Activated gamma-delta T cell (primary cell): ENCODE results near the gene TTC7B.

Experiments
- DNase-seq: peaks from one replicate; lab custom pipeline; 2025; lab: John Stamatoyannopoulos, UW

The TTC7B gene

GRCh38 chr14:90545966-90546751, 270.1 kb downstream of the TTC7B start:
- no peak for DNase-seq

- DNase-seq = no peak
Measured at GRCh38 chr14:90545382-90545781, 270.8 kb downstream of the TTC7B start.

GRCh38 chr14:90544971-90545370, 271.3 kb downstream of the TTC7B start:
- DNase-seq = no peak

GRCh38 chr14:90544566-90544965, 271.7 kb downstream of the TTC7B start:
- no peak for DNase-seq

GRCh38 chr14:90543876-90544275, 272.4 kb downstream of the TTC7B start:
- no peak for DNase-seq

- no peak for DNase-seq
Measured at GRCh38 chr14:90541076-90541634, 275.1 kb downstream of the TTC7B start.

GRCh38 chr14:90540437-90540836, 275.8 kb downstream of the TTC7B start:
- no peak for DNase-seq

GRCh38 chr14:90539996-90540395, 276.2 kb downstream of the TTC7B start:
- DNase-seq = no peak

- no peak for DNase-seq
Measured at GRCh38 chr14:90539496-90539775, 276.8 kb downstream of the TTC7B start.

GRCh38 chr14:90538716-90539495, 277.3 kb downstream of the TTC7B start:
- no peak for DNase-seq

- no peak for DNase-seq
Measured at GRCh38 chr14:90538095-90538494, 278.1 kb downstream of the TTC7B start.

- no peak for DNase-seq
Measured at GRCh38 chr14:90536511-90537191, 279.6 kb downstream of the TTC7B start.

- DNase-seq = no peak
Measured at GRCh38 chr14:90536092-90536491, 280.1 kb downstream of the TTC7B start.

GRCh38 chr14:90535556-90536090, 280.6 kb downstream of the TTC7B start:
- DNase-seq = no peak

- DNase-seq = no peak
Measured at GRCh38 chr14:90534838-90535555, 281.2 kb downstream of the TTC7B start.

- no peak for DNase-seq
Measured at GRCh38 chr14:90534091-90534837, 282.0 kb downstream of the TTC7B start.

- no peak for DNase-seq
Measured at GRCh38 chr14:90533591-90534021, 282.6 kb downstream of the TTC7B start.

- DNase-seq = no peak
Measured at GRCh38 chr14:90532826-90533525, 283.3 kb downstream of the TTC7B start.

- no peak for DNase-seq
Measured at GRCh38 chr14:90531497-90531896, 284.7 kb downstream of the TTC7B start.

- DNase-seq = no peak
Measured at GRCh38 chr14:90530523-90530922, 285.7 kb downstream of the TTC7B start.
